ENCODE measurements around the gene GOLGA8K. TPM values are rescaled to one million over a fixed set of nuclear protein-coding genes. Genes with fewer than 3 reads are reported as not detected.
"Not testable (repeated sequence)": the region's sequence is repeated elsewhere in the genome, so short reads cannot be mapped to it uniquely, and the experiment has no call there.

Gene GOLGA8K
- total and polyA plus RNA-seq, 2 of the 8 experiments (the other 6 are each of a cell fraction or from before 2014, with no cell fraction given), result 0.47 to 1.3 TPM

DNA sequence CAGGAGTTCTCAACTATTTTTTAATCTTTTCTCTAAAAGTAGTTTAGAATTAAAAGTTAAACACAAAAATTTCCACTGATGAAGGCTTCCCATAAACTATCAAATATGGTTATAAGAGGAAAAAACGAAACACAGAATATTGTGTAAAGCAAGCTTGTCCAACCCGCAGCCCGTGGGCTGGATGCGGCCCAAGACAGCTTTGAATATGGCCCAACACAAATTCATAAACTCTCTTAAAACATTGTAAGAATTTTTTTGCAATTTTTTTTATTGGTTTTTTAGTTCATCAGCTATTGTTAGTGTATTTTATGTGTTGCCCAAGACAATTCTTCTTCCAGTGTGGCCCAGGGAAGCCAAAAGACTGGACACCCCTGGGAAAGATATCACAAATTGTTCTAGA lies 23.4 kb upstream of the GOLGA8K start:
- H4K5ac ChIP-seq (ENCODE audit: insufficient read length, low read depth, low read length); H2AFZ ChIP-seq (ENCODE audit: low read length); FAIRE-seq; H3K4me1 ChIP-seq (replicated peaks in 1 of 4; ENCODE audit: control insufficient read depth in 3 of 4, insufficient read depth in 4 of 4, low read length in 3 of 4); H3K23me2 ChIP-seq (ENCODE audit: low read depth, low read length); H3K4me3 ChIP-seq (ENCODE audit: extremely low read depth in 1 of 4, insufficient read depth in 2 of 4, low read depth in 3 of 4, low read length in 4 of 4); H3K9ac ChIP-seq (replicated peaks in 1 of 4; ENCODE audit: extremely low read depth in 1 of 4, low read depth in 3 of 4, low read length in 3 of 4); H2AK5ac ChIP-seq (ENCODE audit: low read depth, low read length); POLR2A ChIA-PET (ENCODE audit: partially characterized antibody); H2BK15ac ChIP-seq (ENCODE audit: low read length); H4K8ac ChIP-seq (ENCODE audit: extremely low read depth, insufficient read depth, low read length); H4K20me1 ChIP-seq (replicated peaks in 1 of 2; ENCODE audit: control insufficient read depth in 1 of 2, insufficient read depth in 2 of 2, low read length in 2 of 2); H3K4ac ChIP-seq (replicated peaks; ENCODE audit: insufficient read length, low read depth, low read length); H3K4me2 ChIP-seq (ENCODE audit: insufficient read depth in 1 of 2, low read depth in 2 of 2, low read length in 2 of 2); DNase-seq (ENCODE audit: low read depth in 1 of 2, low spot score in 2 of 2); H2BK20ac ChIP-seq (ENCODE audit: low read length); H3K27me3 ChIP-seq (replicated peaks in 1 of 4; ENCODE audit: control insufficient read depth in 3 of 4, extremely low read depth in 1 of 4, insufficient read depth in 3 of 4, low read length in 3 of 4); H3K14ac ChIP-seq (ENCODE audit: insufficient read length); H3K56ac ChIP-seq (replicated peaks; ENCODE audit: insufficient read length, low read depth, low read length); H3K79me2 ChIP-seq (ENCODE audit: control insufficient read depth in 1 of 2, insufficient read depth in 2 of 2, low read length in 2 of 2); H3K79me1 ChIP-seq (ENCODE audit: low read depth, low read length); H3K18ac ChIP-seq (ENCODE audit: extremely low read depth, low read length); H4K91ac ChIP-seq (replicated peaks; ENCODE audit: insufficient read length, low read length); H3K9me3 ChIP-seq (ENCODE audit: insufficient read depth in 2 of 2, low read depth in 1 of 2, low read length in 1 of 2); H3K23ac ChIP-seq (ENCODE audit: insufficient read length); H2BK5ac ChIP-seq (ENCODE audit: low read depth, low read length); CTCF ChIA-PET (ENCODE audit: partially characterized antibody); H2BK12ac ChIP-seq (ENCODE audit: low read depth, low read length); H3K36me3 ChIP-seq (ENCODE audit: control insufficient read depth in 2 of 4, insufficient read depth in 4 of 4, low read length in 3 of 4); H2BK120ac ChIP-seq (replicated peaks; ENCODE audit: low read depth, low read length); H3K27ac ChIP-seq (ENCODE audit: low read depth, low read length): not testable (repeated sequence)
- 93% methylated on average over 4 of the region's 4 CpGs; no CpG with 5 or more reads in 1 of the 2 experiments for WGBS, 2 experiments (ENCODE audit: extremely low coverage in 1 of 2, insufficient coverage in 1 of 2, insufficient read length in 1 of 2, insufficient replicate concordance in 2 of 2, low coverage in 1 of 2, low lambda C conversion rate in 2 of 2, missing lambda C conversion rate in 1 of 2)

DNA sequence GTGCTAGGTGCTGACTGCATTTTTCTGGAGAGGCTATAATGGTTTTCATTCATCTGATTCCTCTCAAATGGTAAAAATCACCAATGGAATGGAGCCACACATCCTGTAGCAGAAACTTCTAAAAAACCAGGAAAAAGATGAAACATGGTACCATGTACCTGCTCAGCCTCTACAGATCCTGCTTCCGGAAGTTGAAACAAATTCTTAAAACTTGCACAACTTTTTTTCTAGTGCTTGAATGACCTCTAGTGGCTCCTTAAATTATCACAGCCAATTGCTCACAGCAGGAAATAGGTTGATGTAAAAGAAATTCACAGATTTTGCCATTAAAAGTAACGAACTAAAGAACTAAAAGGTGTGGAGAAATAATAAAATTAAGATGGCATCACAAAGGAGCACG lies 4.8 kb upstream of the GOLGA8K start:
- DNase-seq (ENCODE audit: low read depth in 1 of 2, low spot score in 2 of 2); POLR2A ChIA-PET (ENCODE audit: partially characterized antibody); H3K79me1 ChIP-seq (ENCODE audit: low read depth, low read length); H3K4me3 ChIP-seq (ENCODE audit: extremely low read depth in 1 of 4, insufficient read depth in 2 of 4, low read depth in 3 of 4, low read length in 4 of 4); H3K9ac ChIP-seq (replicated peaks in 1 of 4; ENCODE audit: extremely low read depth in 1 of 4, low read depth in 3 of 4, low read length in 3 of 4); FAIRE-seq; H3K23ac ChIP-seq (ENCODE audit: insufficient read length); H3K27ac ChIP-seq (ENCODE audit: low read depth, low read length); H2BK12ac ChIP-seq (ENCODE audit: low read depth, low read length); H2BK120ac ChIP-seq (replicated peaks; ENCODE audit: low read depth, low read length); H2BK15ac ChIP-seq (ENCODE audit: low read length); H4K20me1 ChIP-seq (replicated peaks in 1 of 2; ENCODE audit: control insufficient read depth in 1 of 2, insufficient read depth in 2 of 2, low read length in 2 of 2); H3K18ac ChIP-seq (ENCODE audit: extremely low read depth, low read length); H3K4me2 ChIP-seq (ENCODE audit: insufficient read depth in 1 of 2, low read depth in 2 of 2, low read length in 2 of 2); H2AK5ac ChIP-seq (ENCODE audit: low read depth, low read length); H3K79me2 ChIP-seq (ENCODE audit: control insufficient read depth in 1 of 2, insufficient read depth in 2 of 2, low read length in 2 of 2); H3K9me3 ChIP-seq (ENCODE audit: insufficient read depth in 2 of 2, low read depth in 1 of 2, low read length in 1 of 2); H3K56ac ChIP-seq (replicated peaks; ENCODE audit: insufficient read length, low read depth, low read length); H3K36me3 ChIP-seq (ENCODE audit: control insufficient read depth in 2 of 4, insufficient read depth in 4 of 4, low read length in 3 of 4); H3K23me2 ChIP-seq (ENCODE audit: low read depth, low read length); H3K4me1 ChIP-seq (replicated peaks in 1 of 4; ENCODE audit: control insufficient read depth in 3 of 4, insufficient read depth in 4 of 4, low read length in 3 of 4); H3K14ac ChIP-seq (ENCODE audit: insufficient read length); H2BK5ac ChIP-seq (ENCODE audit: low read depth, low read length); H4K8ac ChIP-seq (ENCODE audit: extremely low read depth, insufficient read depth, low read length); H4K91ac ChIP-seq (replicated peaks; ENCODE audit: insufficient read length, low read length); H3K4ac ChIP-seq (replicated peaks; ENCODE audit: insufficient read length, low read depth, low read length); H2BK20ac ChIP-seq (ENCODE audit: low read length); H4K5ac ChIP-seq (ENCODE audit: insufficient read length, low read depth, low read length); H3K27me3 ChIP-seq (replicated peaks in 1 of 4; ENCODE audit: control insufficient read depth in 3 of 4, extremely low read depth in 1 of 4, insufficient read depth in 3 of 4, low read length in 3 of 4); H2AFZ ChIP-seq (ENCODE audit: low read length); CTCF ChIA-PET (ENCODE audit: partially characterized antibody): not testable (repeated sequence)
- 23% methylated on average over 2 of the region's 3 CpGs; no CpG with 5 or more reads in 1 of the 2 experiments for WGBS, 2 experiments (ENCODE audit: extremely low coverage in 1 of 2, insufficient coverage in 1 of 2, insufficient read length in 1 of 2, insufficient replicate concordance in 2 of 2, low coverage in 1 of 2, low lambda C conversion rate in 2 of 2, missing lambda C conversion rate in 1 of 2)

Data from H1 (cell line).